HG03571 (cell line): ENCODE data around the gene ATP13A5.

ENCODE experiments used
- ATAC-seq: cut with Tn5 transposase; IDR thresholded peaks from one replicate; pipeline ENCODE4 v1.9.1; 2021; ENCODE audit not compliant: unreplicated experiment

The ATP13A5 gene

GRCh38 chr3:193378706-193379105 is at the start of gene ATP13A5:
Gene ATP13A5 (minus strand): TSS chr3:193378753. CDS start chr3:193378725, 28 bp downstream.
- ATAC-seq, result no peak

- ATAC-seq, result no peak
These were observed 40.2 kb upstream of the ATP13A5 start for GRCh38 chr3:193418576-193419373.

DNA sequence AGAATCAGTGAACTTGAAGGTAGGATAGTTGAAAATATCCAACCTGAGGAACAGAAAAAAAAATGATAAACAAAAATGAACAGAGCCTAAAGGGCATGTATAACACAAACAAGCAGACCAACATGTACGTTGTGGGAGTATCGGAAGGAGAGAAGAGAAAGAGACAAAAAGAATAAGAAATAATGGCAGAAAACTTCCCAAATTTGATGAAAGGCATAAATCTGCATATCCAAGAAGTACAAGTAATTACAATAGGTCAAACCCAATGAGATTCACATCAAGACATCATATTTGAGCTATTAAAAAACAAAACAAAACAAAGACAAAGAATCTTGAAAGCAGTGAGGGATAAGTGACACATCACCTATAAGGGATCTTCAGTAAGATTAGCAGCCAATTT is 38.1 kb upstream of the ATP13A5 start:
- no peak for ATAC-seq

GRCh38 chr3:193407688-193408087 is 29.1 kb upstream of the ATP13A5 start:
- ATAC-seq, result no peak

- ATAC-seq, result no peak
These were observed 28.6 kb upstream of the ATP13A5 start for GRCh38 chr3:193407112-193407511.

DNA sequence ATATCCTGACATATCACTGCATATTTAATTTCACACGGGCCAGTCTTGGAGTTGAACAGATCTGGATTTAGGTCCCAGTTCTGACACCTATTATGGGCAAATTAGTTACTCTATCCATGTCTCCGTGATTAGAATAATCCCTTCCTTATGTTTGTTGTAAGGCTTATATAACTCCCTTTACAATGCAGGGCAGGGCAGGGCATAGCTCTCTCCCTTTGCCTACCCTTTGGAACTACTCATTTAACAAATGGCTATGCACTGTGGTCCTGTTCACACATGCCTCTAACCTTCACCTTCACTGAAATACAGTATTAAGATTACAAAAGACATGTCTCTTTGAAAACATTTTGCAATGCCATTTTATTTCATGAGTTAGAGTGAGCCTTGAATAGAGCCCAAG is 24.8 kb upstream of the ATP13A5 start:
- ATAC-seq, result no peak

DNA sequence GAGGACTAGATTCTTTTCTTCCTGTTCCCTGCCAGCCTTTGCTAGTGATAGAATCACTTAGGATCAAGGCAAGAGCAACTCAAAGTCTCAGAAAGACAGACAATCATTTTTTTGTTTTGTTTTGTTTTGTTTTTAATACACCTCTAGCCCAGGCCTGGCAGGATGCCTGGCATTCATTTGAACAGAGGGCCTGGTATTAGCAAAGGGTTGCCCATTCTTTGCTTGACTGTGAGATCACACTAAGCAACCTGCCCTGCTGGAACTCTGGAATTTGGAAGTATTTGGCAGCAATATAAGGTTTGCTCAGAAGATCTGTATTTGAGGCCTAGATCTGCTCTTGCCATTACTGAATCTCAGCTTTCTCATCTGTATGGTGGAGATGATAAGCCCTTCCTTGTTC is 21.8 kb upstream of the ATP13A5 start:
- no peak for ATAC-seq

DNA sequence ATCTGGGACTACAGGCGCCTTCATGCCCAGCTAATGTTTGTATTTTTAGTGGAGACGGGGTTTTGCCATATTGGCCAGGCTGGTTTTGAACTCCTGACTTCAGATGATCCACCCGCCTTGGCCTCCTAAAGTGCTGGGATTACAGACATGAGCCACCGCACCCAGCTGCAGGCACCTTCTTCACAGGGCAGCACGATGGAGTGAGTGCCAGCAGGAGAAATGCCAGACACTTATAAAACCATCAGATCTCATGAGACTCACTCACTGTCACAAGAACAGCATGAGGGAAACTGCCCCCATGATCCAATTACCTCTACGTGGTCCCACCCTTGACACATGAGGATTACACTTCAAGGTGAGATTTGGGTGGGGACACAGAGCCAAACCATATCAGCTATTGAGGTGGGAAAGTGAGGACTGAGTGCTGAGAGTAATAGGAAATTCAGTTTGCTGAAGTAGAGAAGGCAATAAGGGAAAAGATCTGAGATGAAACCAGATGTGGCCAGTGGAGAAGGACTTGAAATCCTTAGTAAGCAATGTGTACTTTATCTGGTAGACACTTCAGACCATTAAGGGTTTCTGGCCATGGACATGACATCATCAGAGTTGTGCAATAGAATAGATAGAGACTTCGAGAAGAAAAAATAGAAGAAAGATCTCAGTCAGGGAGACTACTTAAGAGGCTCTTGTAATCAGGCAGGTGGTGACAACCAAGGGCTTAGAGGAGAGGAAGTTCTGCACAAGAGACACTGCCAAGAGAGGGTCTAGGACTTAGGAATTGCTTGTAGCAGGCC is 18.1 kb upstream of the ATP13A5 start:
- ATAC-seq, result no peak

- no peak for ATAC-seq
These were observed 13.3 kb upstream of the ATP13A5 start for GRCh38 chr3:193391902-193392301.

- ATAC-seq, result no peak
These were observed 10.8 kb upstream of the ATP13A5 start for GRCh38 chr3:193389335-193389734.

GRCh38 chr3:193388361-193388760 is 9.8 kb upstream of the ATP13A5 start:
- no peak for ATAC-seq

- no peak for ATAC-seq
These were observed 9.0 kb upstream of the ATP13A5 start for GRCh38 chr3:193387596-193387995.

- no peak for ATAC-seq
These were observed 962 bp downstream of the ATP13A5 start for GRCh38 chr3:193377591-193377990.

GRCh38 chr3:193375614-193376013 is 2.9 kb downstream of the ATP13A5 start:
- ATAC-seq, result no peak

DNA sequence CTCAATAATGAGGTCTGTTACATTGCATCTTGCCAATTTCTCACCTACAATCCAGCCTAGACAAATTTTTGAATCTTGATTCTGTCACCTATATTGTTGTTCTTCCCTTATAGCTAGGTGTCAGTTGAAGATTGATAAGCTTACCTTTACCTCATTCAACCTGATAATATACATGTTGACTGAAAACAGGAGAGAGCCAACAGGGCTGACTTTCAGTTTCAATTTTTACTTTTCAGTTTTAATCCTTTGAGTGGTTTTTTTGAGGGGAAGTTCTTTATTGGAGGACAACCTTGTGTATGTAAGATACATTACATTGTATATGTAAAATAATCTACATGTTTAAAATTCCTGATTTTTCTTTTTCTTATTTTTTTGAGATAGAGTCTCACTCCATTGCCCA is 5.8 kb downstream of the ATP13A5 start:
- no peak for ATAC-seq

GRCh38 chr3:193367868-193368267 is 10.7 kb downstream of the ATP13A5 start:
- no peak for ATAC-seq

- ATAC-seq, result no peak
These were observed 21.3 kb downstream of the ATP13A5 start for GRCh38 chr3:193357291-193357690.

DNA sequence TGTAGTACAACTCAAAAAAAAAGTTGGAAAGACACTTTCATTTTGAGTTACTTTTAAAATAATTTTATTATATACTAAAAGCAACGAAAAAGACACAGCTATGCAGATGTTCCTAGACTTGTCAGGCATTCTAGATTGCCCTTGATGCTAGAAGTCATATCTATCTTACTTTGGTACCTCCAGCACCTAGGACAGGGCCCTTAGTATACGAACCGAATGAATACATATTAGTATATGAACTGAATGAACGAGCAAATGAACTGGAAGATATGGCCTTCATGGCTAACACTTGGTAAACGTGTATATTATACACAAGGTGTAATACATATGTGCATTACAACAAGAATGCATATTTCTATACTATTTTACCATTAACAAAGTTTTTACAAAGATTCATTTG is 24.1 kb downstream of the ATP13A5 start:
- no peak for ATAC-seq

- ATAC-seq, result no peak
These were observed 27.8 kb downstream of the ATP13A5 start for GRCh38 chr3:193350744-193351143.

DNA sequence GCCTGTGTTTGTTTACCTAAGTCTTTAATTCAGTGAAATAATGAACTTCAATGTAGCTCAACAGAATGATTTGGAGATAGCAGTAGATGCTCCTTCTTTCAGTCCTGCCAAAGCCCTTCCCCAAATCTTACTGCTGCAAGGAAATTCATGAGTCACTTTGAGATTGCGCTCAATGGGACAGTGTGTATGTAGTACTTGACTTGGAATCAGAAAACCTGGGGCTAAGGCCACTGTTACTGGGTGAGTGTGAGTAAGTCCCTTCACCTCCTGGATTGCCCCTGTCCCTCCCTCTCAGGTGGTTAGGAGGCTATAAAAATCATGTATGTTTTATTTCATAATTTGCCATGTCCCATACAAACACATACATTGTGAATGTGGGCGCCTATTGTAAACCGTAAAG is 29.9 kb downstream of the ATP13A5 start:
- no peak for ATAC-seq

DNA sequence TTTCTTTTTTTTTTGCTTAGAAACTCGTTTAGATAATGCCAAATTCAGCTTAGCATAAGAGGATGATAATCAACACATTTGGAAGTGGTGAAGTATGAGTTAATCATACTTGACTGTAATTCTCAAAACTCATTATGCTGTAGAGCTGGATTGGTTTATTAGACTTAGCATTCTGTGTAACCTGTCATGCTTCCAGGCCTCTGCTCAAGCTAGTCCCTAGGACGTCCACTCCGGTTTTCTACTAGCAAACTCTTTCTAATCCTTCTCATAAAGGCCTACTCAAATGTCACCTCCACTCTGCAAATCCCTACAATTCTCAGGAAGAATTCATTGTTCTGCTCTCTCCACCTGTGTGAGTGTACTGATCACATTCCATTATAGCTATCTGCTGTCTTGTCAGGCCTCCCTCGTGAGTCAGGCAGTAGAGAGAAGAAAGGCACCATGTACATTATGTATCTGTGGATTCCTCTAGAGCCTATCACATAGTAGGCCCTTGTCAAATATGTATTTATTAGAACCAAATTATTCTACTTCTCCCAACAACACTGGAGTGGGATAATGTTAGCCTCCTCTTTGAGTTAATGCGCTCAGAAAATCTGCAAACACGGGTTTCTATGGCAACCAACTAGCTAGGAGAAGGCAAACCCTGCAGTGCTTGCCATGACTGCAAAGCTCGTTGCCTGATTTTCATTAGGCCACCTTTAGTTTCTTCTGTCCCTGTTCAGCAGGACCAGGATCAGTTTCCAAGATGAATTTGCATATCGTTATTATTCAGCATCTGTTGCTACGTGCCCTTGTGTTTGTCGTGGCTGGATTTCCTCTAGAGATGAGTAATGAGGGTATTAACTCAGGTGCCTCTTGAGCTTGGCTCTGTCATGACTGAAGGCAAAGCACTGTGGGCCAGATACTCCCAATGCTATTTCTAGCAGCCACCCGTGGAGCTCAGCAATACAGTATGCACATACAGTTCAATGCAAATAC is 30.7 kb downstream of the ATP13A5 start:
- ATAC-seq, result no peak
